ENCODE data around the gene HDAC2. TPM values are rescaled to one million over a fixed set of nuclear protein-coding genes. Genes with fewer than 3 reads are reported as not detected.

Gene HDAC2
- total and polyA plus RNA-seq, 2 of the 13 experiments (the other 11 are each of a cell fraction or from before 2014, with no cell fraction given), result 99.6 to 114 TPM

DNA sequence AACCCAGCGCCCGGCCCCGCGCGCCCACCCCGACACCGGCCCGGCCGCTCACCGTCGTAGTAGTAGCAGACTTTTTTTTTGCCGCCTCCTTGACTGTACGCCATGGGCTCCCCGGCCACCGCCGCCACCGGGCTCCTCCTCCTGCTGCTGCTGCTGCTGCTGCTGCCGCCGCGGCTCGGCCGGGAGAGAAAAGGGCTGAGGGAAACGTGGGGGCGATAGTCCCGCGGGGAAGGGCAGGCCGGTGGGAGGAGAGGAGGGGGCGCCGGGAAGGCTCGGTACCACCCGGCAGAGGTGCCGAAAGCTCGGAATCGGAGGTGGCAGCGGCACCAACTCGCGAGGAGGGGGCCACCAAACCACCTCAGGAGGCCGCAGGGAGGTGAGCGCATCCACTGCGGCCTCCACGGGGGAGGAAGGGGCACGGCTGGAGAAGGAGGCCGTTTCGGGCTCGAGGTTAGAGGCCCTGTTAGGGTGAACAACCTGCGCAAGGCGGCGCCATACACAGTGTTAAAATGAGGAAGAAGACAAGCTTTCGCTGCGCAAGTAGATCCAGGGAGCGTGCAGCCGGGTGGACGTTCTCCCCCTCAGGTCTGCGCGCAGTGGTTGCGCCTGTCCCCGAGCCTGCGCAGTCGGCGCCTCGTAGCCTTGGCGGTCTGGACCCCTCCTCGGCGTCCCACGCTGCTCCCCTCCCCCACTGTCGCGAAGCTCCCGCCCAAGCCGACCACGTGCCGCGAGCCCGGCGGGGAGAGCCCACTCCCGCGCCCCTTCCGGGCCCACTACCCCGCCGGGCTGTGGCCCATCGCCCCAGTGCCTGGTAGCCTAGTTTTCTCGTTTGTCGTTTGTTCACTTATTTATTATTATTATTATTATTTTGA lies at the start of gene HDAC2 (continued):
- TF ChIP-seq, protein P1, sequence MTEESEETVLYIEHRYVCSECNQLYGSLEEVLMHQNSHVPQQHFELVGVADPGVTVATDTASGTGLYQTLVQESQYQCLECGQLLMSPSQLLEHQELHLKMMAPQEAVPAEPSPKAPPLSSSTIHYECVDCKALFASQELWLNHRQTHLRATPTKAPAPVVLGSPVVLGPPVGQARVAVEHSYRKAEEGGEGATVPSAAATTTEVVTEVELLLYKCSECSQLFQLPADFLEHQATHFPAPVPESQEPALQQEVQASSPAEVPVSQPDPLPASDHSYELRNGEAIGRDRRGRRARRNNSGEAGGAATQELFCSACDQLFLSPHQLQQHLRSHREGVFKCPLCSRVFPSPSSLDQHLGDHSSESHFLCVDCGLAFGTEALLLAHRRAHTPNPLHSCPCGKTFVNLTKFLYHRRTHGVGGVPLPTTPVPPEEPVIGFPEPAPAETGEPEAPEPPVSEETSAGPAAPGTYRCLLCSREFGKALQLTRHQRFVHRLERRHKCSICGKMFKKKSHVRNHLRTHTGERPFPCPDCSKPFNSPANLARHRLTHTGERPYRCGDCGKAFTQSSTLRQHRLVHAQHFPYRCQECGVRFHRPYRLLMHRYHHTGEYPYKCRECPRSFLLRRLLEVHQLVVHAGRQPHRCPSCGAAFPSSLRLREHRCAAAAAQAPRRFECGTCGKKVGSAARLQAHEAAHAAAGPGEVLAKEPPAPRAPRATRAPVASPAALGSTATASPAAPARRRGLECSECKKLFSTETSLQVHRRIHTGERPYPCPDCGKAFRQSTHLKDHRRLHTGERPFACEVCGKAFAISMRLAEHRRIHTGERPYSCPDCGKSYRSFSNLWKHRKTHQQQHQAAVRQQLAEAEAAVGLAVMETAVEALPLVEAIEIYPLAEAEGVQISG (CRISPR knock-in tag; IDR thresholded peaks at IDR 0.05), result peak; percentile 91
- TF ChIP-seq, protein P2, sequence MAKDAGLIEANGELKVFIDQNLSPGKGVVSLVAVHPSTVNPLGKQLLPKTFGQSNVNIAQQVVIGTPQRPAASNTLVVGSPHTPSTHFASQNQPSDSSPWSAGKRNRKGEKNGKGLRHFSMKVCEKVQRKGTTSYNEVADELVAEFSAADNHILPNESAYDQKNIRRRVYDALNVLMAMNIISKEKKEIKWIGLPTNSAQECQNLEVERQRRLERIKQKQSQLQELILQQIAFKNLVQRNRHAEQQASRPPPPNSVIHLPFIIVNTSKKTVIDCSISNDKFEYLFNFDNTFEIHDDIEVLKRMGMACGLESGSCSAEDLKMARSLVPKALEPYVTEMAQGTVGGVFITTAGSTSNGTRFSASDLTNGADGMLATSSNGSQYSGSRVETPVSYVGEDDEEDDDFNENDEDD (CRISPR knock-in tag; IDR thresholded peaks at IDR 0.05; ENCODE audit: borderline replicate concordance), result peak; percentile 100
- TF ChIP-seq ZNF607 (CRISPR knock-in tag; IDR thresholded peaks at IDR 0.05; ENCODE audit: borderline replicate concordance) (peak; percentile 99), IRF1 (CRISPR knock-in tag; IDR thresholded peaks at IDR 0.05; ENCODE audit: low read depth) (peak; percentile 94), SALL1 (CRISPR knock-in tag; IDR thresholded peaks at IDR 0.05) (peak; percentile 95), ZNF619 (CRISPR knock-in tag; IDR thresholded peaks at IDR 0.05) (no peak; the same call in 1 of the 2 replicates), FOSL2 (CRISPR knock-in tag; IDR thresholded peaks at IDR 0.05) (peak; percentile 65), ZNF331 (CRISPR knock-in tag; IDR thresholded peaks at IDR 0.05) (peak; percentile 95), KLF16 (CRISPR knock-in tag; IDR thresholded peaks at IDR 0.05) (peak; percentile 92 to 96; a peak in 3 of 4 replicates), DMTF1 (CRISPR knock-in tag; IDR thresholded peaks at IDR 0.05) (peak; percentile 85; the same call in 1 of the 2 replicates), MED1 (CRISPR knock-in tag; IDR thresholded peaks at IDR 0.05) (peak; percentile 73), STAT5B (CRISPR knock-in tag; IDR thresholded peaks at IDR 0.05) (peak; percentile 94), ZNF280D (CRISPR knock-in tag; IDR thresholded peaks at IDR 0.05) (peak; percentile 96), MEIS1 (CRISPR knock-in tag; IDR thresholded peaks at IDR 0.05; ENCODE audit: borderline replicate concordance) (peak; percentile 69; the same call in 1 of the 2 replicates), ZNF569 (CRISPR knock-in tag; IDR thresholded peaks at IDR 0.05; ENCODE audit: borderline replicate concordance) (no peak)
- TF ChIP-seq, protein P3, sequence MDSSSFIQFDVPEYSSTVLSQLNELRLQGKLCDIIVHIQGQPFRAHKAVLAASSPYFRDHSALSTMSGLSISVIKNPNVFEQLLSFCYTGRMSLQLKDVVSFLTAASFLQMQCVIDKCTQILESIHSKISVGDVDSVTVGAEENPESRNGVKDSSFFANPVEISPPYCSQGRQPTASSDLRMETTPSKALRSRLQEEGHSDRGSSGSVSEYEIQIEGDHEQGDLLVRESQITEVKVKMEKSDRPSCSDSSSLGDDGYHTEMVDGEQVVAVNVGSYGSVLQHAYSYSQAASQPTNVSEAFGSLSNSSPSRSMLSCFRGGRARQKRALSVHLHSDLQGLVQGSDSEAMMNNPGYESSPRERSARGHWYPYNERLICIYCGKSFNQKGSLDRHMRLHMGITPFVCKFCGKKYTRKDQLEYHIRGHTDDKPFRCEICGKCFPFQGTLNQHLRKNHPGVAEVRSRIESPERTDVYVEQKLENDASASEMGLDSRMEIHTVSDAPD (CRISPR knock-in tag; IDR thresholded peaks at IDR 0.05), result peak; percentile 81
